Lung (tissue), 12 donors: ENCODE data around the gene TMEM176A. TPM values are rescaled to one million over a fixed set of nuclear protein-coding genes. Genes with fewer than 3 reads are reported as not detected.

Experiments used
- ATAC-seq: fragments of 200-7000 bp; cut with Tn5 transposase; one replicate; pipeline ENCODE4 v1.9.1; 2020; ENCODE audit warnings: moderate number of reproducible peaks; ENCODE audit not compliant: insufficient read depth, low FRiP score
- DNase-seq, 3 donors: peaks; one replicate each; pipeline ENCODE4 v3.0.0-alpha.2; 2013 to 2017
- H3K27ac ChIP-seq, 2 donors: one replicate each; pipeline ENCODE4 v1.5.1; 2013; ENCODE audit warnings: mild to moderate bottlenecking in 2 of 2, moderate library complexity in 2 of 2, control low read depth in 1 of 2, inconsistent platforms in 1 of 2, low read depth in 1 of 2, low read length in 1 of 2
- H3K27me3 ChIP-seq, 3 donors: one replicate each; pipeline ENCODE4 v1.5.1; 2013; ENCODE audit warnings: low read length in 2 of 3; ENCODE audit not compliant: control insufficient read depth in 3 of 3, insufficient read depth in 3 of 3
- H3K36me3 ChIP-seq, 4 donors: one replicate each; pipeline ENCODE4 v1.5.1; 2013; ENCODE audit warnings: low read length in 4 of 4, mild to moderate bottlenecking in 1 of 4, moderate library complexity in 1 of 4; ENCODE audit not compliant: control insufficient read depth in 4 of 4, insufficient read depth in 4 of 4
- H3K4me1 ChIP-seq, 5 donors: one replicate each; pipeline ENCODE4 v1.5.1; 2013; ENCODE audit warnings: low read length in 5 of 5, mild to moderate bottlenecking in 2 of 5, moderate library complexity in 1 of 5; ENCODE audit not compliant: control insufficient read depth in 5 of 5, insufficient read depth in 5 of 5
- H3K4me3 ChIP-seq: one replicate; pipeline ENCODE4 v1.5.1; 2013; ENCODE audit warnings: mild to moderate bottlenecking, control low read depth, moderate library complexity
- H3K9ac ChIP-seq, 2 donors: one replicate each; pipeline ENCODE4 v1.5.1; 2013; ENCODE audit warnings: low read length in 2 of 2, control low read depth in 1 of 2; ENCODE audit not compliant: insufficient read depth in 1 of 2
- H3K9me3 ChIP-seq, 4 donors: one replicate each; pipeline ENCODE4 v1.5.1; 2013; ENCODE audit warnings: low read length in 3 of 4, mild to moderate bottlenecking in 1 of 4, moderate library complexity in 1 of 4; ENCODE audit not compliant: control insufficient read depth in 4 of 4, insufficient read depth in 3 of 4
- CTCF ChIP-seq: IDR thresholded peaks from 2 replicates; pipeline ENCODE4 v1.5.1; 2012; ENCODE audit warnings: mild to moderate bottlenecking; ENCODE audit errors: control extremely low read depth, extremely low read depth
- WGBS, 2 donors: extraction: QIAGEN DNeasy Blood & Tissue Kit; methylation state at CpG; one replicate each; pipeline ENCODE4 v1.1.7; 2013; 5-methylcytosine and 5-hydroxymethylcytosine counted together
- polyA plus RNA-seq, 2 donors: library from polyadenylated mRNA; stranded (reverse); fragments of 200-250 nt; gene quantifications; one replicate each; pipeline ENCODE4 v1.2.1, GENCODE V29; 2013
- total RNA-seq, 2 donors: library from RNA; depleted of rRNA in 1 of 2; stranded (reverse); fragments of >200 nt in 1 of 2; gene quantifications; one replicate each; pipeline ENCODE4 v1.2.1, GENCODE V29; 2014 to 2021
- donor health status: control.
- donor health status: control.
- donor health status: Bipolar disorder and iron deficiency.
- donor health status: healthy.
- donor health status: DM: yes; HTN: yes; CAD: no.

TMEM176A gene
- total and polyA plus RNA-seq, 4 donors: 18.3 to 33.1 (median 23.3) TPM

- no peak overlapping the region for H3K27ac ChIP-seq
- WGBS, 2 donors: 91 to 94% methylated on average over 14 of the region's 14 CpGs
- H3K9me3 ChIP-seq: peaks cover 0 to 7% (median 0%) of the 10 kb centered on the region in 4 donors
- ATAC-seq: no peak
- DNase-seq: no peak
- no peak overlapping the region for H3K9ac ChIP-seq
- H3K4me3 ChIP-seq: no peak overlapping the region
- peaks cover 0 to 18% (median 0%) of the 10 kb centered on the region in 5 donors for H3K4me1 ChIP-seq
- TF ChIP-seq CTCF: no peak
- no peaks in the 10 kb centered on the region for H3K36me3 ChIP-seq
- H3K27me3 ChIP-seq: no peaks in the 10 kb centered on the region
These were observed 45.9 kb downstream of the TMEM176A start for GRCh38 chr7:150846291-150847115.

- Histone ChIP-seq H3K27me3 (no peaks in the 10 kb centered on the region), H3K9ac (no peak overlapping the region), H3K9me3 (no peaks in the 10 kb centered on the region), H3K4me1 (peaks cover 0 to 19% (median 0%) of the 10 kb centered on the region in 5 donors), H3K4me3 (no peak overlapping the region), H3K36me3 (no peaks in the 10 kb centered on the region), H3K27ac (no peak overlapping the region)
- 91 to 93% methylated on average over 5 of the region's 5 CpGs for WGBS, 2 donors
- no peak for TF ChIP-seq CTCF
- ATAC-seq (no peak), DNase-seq (no peak)
These were observed 47.0 kb downstream of the TMEM176A start for GRCh38 chr7:150847536-150847935.

GRCh38 chr7:150848111-150848510, 47.5 kb downstream of the TMEM176A start:
- TF ChIP-seq CTCF: no peak
- H3K4me3 ChIP-seq: no peak overlapping the region
- ATAC-seq (no peak), DNase-seq (no peak)
- H3K9me3 ChIP-seq: no peaks in the 10 kb centered on the region
- WGBS, 2 donors: 91 to 93% methylated on average over 8 of the region's 8 CpGs
- no peak overlapping the region for H3K27ac ChIP-seq
- no peaks in the 10 kb centered on the region for H3K36me3 ChIP-seq
- H3K4me1 ChIP-seq: peaks cover 0 to 19% (median 0%) of the 10 kb centered on the region in 5 donors
- no peak overlapping the region for H3K9ac ChIP-seq
- no peaks in the 10 kb centered on the region for H3K27me3 ChIP-seq
